HL-60 (cell line): ENCODE measurements around the gene DCN.

Experiments
- CTCF ChIP-seq: IDR thresholded peaks from one replicate; pipeline ENCODE4 v1.5.1; 2011; ENCODE audit warnings: low read length, control low read depth, inconsistent platforms; ENCODE audit not compliant: insufficient read depth
- GABPA ChIP-seq: IDR thresholded peaks from 2 replicates; pipeline ENCODE4 v1.6.1; 2012; ENCODE audit warnings: low read depth
- POLR2AphosphoS5 ChIP-seq: IDR thresholded peaks from 2 replicates; pipeline ENCODE4 v1.6.1; 2012; ENCODE audit warnings: low read depth

GRCh38 chr12:91211866-91212265 is 29.2 kb upstream of the DCN start:
- no peak for TF ChIP-seq POLR2AphosphoS5
- no peak for TF ChIP-seq CTCF
- TF ChIP-seq GABPA: no peak
